ENCODE measurements around the gene PGC.

GRCh38 chr6:41709375-41709774 is 37.8 kb downstream of the PGC start:
- no peak for TF ChIP-seq POLR2A (IDR thresholded peaks at IDR 0.05; ENCODE audit: extremely low read depth, insufficient read length)
- TF ChIP-seq CTCF (IDR thresholded peaks at IDR 0.05; ENCODE audit: low read depth, low read length) = no peak
- TF ChIP-seq MAX (IDR thresholded peaks at IDR 0.05; ENCODE audit: low read depth, low read length) = no peak
- TF ChIP-seq MYC (IDR thresholded peaks at IDR 0.05; ENCODE audit: low read depth, low read length) = no peak
